HCEC 1CT (cell line): ENCODE results near the gene FILIP1L.
"Not testable (repeated sequence)": the region's sequence is repeated elsewhere in the genome, so short reads cannot be mapped to it uniquely, and the experiment has no call there.

Experiments used
- DNase-seq: peaks from one replicate; pipeline ENCODE4 v3.0.0-alpha.2; 2017

FILIP1L gene

DNA sequence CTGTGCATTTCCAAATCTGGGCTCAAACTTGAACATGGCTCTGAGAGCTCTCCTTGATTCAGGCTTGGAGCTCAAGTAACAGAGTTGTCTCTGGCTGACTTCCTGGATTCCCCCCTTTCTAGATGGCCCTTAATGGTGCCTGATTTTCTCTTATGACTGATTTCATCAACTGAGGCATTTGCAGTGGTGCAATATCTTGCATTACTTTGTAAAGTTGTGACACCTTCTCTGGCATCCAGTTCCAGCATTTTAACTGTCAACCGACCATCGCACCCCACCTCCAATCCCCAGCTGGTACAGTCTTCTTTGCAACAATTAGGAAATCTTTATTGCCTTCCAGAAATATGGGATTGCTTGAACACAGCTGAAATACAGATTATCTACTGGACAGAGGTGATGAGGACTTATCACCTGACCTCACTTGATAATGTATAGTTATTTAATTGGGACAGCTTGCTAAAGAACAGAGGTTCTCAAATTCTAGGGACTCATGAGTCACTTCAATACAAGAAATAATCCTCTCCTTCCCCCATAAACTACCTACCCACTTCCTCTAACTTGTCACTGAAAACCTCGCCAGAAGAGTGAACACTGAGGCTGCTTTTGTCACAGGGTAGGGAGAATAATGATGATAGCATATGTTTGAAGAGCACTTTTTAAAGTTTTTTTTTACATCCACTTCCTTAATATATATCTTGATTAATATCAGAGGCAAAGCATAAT is 41.8 kb downstream of the FILIP1L start:
- DNase-seq = peak; percentile 55

DNA sequence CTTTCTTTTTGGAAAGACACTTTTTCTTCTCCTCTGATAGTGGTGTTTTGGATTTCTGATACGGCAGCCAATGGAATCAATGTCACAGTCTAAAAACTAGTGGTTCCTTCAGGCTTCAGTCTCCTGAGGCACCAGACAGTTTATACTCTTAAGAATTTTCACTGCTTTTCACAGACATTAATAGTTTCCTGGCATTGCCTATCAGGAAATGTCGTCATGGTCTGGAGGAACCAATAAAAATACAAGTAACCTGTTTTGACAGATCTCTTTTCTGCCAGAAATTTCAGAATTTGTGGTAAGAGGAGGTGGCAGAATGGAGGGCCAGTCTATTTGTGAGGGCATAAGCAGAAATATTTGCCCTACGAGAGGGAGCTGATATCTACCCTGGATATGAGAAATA is 44.8 kb downstream of the FILIP1L start:
- DNase-seq = no peak

DNA sequence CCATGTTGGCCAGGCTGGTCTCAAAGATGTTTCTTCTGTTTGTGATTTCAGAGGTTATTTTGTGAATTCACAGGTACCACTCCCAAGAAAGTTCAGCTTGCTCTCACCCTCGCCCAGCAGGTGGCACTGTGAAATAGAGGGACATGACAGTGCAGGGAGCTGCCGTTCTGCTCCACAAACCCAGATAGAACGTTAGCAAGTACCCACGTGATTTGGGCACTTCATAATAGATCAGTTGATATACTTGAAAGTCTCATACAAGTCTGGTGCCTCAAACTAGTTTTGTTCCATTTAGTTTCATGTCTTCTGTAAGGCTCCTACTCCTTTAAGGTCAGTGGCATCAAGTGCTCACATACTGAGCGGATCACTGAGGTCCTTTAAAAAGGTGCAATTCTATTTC is 45.5 kb downstream of the FILIP1L start:
- peak; percentile 81 for DNase-seq

DNA sequence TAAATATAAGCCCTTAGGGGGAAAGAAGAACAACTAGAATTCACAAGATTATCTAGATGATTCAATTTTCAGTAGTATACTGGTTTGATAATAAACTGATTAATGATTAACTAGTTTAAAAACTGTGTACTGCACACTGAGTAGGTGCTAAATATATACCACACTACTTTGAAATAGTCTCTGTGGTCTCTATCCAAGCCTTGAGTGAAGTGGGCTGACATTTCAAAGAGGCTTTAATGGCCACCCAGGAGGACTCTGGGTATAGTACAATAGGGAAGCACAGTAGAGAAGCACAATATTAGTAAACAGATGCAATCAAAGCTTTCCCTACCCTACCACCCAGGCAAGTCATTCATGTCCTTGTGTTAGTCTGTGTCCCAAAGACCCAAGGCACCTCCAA is 46.7 kb downstream of the FILIP1L start:
- no peak for DNase-seq

DNA sequence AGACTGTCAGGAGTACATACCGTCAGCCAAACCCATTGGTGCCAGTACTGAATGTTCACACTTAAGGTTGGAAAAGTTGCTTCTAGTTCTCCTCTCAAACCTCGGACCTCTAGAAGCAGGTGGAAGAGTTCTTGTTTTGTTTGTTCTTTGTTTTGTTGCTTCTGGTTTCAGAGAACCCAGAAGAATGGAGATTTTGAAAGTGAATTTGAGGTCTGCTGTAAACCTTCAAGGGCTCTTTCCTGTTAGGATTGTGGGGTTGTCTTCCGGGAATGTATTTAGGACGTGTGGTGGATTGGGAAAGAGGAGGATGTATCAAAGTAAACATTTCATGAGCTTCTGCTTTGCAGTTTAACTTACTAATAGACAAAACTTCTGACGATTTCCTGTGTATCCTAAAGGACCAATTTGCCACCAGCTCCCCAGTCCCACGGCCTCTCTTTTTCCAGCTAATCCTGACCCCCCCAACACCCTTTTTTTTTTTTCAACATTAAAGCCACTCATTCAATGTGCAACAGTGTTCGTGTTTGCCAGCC is 50.3 kb downstream of the FILIP1L start:
- peak; percentile 96 for DNase-seq

DNA sequence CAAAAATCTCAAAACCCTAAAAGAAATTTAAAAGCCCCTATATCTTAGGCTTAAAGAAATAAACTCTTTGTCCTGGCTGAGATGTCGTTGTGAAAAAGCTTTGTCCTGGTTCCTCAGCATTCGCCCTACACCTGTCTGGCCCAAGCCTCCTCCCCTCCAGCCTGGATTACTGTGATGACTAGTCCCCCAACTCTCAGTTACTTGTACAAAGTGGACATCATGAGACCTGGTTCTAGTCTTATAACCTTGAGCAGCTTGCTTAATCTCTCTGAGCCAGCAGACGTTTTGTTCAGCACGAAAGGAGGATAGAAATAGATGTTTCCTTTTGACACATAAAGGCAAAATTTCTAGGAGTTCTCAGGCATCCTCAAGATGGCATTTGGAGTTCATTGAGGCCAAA is 51.6 kb downstream of the FILIP1L start:
- DNase-seq = no peak

DNA sequence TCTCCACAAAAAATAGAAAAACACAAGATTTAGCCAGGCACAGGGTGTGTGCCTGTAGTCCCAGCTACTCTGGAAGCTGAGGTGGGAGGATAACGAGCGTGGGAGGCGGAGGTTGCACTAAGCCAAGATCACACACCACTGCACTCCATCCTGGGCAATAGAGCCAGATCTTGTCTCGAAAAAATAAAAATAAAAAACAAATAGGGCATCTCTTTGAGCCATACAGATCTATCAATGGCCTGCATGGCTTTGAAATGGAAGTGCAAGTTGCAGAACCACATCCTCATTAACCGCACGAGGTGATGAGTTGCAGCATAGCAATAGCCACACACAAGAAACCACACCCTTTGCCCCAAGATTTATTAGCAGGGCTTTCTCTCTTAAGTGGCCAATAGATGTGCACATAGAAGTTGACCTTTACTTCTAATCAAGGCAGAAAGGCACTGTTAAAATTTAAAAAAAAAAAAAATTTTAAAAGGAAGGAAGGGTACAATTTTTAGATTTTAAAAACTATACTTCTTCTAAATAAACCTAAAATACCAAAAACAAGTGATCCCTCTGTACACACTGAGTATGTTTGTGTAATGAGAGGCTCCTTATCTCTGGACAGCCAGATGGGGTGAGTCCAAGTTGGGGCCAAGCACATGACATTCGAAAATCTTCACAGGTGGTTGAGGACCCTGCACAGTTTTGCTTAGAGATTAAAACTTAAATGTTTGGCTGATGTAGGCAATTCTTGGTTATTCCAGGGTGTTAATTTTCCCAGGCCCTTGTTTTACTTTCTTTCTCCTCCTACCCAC is 53.4 kb downstream of the FILIP1L start:
- no peak for DNase-seq

DNA sequence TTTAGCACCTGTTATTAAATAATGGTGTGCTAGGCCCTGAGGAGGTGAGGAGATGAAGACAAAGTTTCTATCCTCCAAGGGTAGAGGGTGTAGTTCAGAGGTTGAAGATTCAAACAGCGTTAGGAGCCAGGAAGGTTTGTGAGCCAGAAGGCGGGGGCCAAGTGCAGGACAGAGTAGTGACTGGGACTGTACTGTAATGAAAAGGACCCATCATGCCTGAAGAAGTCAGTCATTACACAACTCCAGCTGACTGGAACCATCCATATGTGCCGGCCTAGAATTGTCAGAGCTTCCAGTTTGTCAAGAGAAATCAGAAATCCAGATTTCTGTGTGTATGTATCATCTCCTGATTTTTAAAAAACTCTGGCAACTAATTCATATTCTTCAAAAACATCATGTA is 54.8 kb downstream of the FILIP1L start:
- no peak for DNase-seq

DNA sequence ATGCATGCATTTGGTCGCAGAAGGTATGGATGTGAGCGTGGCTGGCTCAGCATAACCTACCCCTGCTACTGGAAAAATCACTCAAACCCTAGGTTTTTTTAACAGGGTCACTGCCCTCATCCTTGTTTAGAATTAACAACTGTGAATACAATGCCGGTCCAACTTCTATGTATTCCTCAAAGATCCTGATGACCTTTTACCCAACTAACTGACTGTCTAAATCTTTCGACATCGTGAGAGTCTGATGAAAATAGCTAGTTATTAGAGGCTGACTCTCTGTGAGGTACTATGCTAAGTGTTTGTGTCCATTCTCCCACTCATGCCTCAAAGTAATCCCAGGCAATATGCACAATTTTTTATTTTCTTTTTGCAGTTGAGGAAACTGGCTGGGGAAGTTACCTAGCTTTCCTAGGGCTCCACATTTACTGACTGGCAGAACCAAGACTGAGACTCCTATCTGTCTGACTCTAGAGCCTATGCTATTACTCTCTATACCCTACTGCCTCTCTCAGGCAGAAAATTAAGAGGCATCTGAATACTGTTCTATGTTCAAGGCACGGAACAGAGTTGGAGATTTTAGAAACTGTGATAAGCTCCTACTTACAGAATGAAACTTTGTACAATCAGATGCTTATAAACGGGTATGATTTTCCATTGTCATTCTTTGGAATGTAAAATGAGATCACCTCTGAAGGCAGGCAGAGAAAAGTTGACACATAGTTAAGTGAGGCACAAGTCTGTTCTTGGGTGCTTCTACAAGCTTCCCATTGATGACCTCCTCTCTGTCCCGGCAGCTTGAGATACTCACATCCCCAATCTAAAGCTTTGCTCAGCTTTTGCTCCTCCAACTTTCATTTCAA is 56.4 kb downstream of the FILIP1L start:
- DNase-seq = no peak

DNA sequence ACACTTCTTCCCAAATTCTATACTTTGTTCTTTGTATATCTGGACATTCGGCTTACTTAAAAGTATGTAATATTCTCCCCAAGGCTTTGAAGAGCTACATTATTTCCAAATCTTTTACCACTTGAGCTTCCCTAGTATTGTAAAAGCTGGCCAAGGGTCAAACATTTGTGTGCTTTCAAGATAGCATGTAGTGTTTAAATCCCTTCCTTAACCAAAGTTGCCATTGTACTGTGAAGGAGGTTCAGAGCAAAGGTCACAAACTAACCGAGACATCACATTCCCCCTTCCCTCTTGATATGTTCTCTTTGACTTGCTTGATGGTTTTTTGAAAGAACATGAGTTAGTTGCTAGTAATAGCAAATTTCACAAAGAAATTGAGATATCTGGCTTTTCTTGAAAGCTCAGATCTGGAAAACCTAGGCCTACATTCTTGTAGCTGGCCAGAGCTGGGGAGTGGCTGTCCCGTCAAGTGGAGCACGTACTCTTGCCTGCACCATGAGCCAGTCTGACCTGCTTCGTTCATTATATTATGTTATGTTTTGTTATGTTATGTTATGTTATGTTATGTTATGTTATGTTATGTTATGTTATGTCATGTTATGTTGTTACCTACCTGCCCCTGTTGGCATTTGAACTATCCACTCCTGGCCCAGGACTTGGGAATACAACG is 60.2 kb downstream of the FILIP1L start:
- DNase-seq = no peak

DNA sequence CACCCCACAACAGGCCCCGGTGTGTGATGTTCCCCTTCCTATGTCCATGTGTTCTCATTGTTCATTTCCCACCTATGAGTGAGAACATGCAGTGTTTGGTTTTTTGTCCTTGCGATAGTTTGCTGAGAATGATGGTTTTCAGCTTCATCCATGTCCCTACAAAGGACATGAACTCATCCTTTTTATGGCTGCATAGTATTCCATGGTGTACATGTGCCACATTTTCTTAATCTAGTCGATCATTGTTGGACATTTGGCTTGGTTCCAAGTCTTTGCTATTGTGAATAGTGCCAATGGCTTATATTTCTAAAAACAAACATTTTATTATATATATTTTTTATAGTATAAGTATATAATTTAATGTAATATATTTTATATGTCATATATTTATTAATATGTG is 62.8 kb downstream of the FILIP1L start:
- not testable (repeated sequence) for DNase-seq

DNA sequence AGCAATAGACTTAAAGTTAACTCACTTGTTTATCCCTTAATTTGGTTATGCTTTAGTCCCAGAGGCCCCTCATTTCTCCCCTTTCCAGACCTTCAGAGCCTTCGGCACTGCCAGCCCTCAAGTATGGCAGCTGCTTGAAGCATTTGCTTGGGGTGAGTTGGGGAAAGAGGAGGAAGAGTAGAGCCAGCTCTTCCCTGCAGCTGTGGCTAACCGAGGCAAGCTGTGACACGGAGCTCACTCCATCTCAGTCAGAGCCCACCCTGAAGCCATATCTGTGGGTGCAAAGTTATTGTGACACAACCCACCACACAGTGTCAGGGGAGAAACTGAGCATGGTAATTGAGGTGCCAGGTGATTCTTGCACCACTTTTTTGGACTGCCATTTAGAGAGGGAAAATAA is 66.1 kb downstream of the FILIP1L start:
- no peak for DNase-seq

DNA sequence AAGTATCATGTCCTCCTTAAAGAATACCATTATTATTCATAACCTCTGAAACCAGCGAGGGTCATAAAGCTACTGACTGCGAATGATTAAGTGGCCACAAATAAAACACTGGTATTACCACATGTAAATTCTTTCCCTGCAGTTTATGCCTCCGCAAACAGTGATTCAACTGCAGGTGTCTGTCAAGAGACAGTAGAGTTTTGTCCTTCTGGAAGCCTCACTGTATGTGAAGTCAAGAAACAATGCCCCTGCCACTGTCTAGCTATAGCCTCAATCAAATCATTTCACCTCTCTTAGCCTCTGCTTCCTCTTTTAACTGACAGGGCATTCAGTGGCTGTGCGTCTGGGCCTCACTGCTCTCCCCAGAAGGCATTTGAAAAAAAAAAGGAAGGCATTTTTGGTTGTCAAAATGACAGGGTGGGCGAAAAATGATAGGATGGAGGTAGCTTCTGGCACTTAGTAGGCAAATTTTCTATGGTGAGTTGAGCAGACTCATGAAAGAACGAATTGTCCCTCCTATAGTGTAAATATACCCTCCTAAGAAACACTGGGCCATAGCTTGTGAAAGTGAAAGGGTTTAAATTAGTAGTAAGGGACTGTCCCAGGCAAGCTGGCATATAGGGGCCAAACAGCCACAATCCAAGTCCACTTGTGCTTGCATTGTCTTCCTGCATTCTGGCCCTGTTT is 66.7 kb downstream of the FILIP1L start:
- peak; percentile 98 for DNase-seq

DNA sequence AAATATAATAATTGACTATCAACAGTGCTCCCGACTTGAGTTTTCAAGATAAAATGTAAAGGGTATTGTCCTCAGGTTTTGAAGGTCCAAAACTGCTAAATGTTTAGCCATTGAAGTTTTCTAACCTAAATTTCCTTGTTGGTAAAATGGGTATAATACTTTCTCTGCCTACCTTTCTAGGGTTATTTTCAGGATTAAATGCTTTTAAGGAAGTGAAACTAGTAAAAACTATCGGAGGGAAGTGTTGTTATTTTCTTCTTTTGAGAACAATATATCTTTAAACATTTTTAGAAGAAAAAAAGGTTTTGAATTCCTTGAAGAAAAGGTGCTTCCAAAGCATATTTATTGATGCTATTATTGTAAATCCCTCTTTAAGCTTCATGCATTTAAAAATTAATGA is 67.3 kb downstream of the FILIP1L start:
- DNase-seq = no peak

DNA sequence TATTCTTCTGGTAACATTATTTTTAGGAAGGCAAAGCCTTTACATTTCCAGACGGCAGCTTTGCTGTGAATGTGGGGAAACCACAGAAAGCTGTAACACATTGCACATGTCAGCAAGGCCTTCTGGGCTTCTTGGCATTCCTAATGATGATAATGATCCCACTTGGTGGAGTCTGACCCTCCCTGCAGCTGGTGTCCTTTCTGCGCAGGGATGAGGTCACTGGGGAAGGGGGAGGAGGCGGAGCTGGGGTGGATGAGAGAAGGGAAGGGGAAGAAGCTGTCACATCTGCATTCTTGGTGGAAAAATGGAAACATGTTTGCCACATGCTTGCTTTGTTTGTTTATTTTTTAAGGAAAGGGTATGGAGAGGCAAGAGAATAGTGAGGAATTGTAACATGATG is 68.6 kb downstream of the FILIP1L start:
- DNase-seq = peak; percentile 99

DNA sequence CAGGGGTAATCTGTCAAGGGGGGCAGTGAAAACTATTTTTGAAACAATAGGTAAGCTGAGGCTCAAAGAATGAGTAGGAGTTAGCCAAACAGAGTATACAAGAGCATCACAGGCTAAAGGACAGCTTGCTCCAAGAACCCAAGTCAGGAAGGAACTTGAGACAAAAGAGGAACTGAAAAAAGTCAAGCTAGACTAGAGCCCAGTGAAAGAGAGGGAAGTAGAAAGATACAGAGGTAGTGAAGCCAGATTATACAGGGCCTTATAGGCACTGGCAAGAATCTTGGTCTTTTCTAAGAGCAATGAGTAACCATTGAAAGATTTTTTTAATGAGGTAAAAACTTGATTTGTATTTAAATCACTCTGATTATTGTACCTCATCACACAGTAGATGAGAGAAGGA is 69.9 kb downstream of the FILIP1L start:
- no peak for DNase-seq

DNA sequence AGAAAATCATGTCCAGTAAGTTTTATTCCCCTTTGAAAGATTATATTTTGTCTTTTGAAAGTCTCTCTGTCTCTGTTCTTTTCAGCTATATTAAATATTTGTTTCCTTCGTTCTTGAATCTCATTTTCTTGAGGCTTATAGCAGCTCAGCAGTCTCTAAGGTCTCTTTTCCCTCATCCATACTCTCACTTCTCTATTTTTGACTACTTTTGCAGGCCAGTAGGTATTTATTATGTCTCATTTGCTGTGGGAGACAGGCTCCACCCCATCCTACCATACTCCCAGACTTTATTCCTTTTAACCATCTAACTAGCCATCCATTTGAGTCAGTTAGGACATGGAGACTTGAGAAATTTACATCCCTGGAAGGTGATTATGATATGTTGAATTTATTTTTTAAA is 71.0 kb downstream of the FILIP1L start:
- DNase-seq = no peak

DNA sequence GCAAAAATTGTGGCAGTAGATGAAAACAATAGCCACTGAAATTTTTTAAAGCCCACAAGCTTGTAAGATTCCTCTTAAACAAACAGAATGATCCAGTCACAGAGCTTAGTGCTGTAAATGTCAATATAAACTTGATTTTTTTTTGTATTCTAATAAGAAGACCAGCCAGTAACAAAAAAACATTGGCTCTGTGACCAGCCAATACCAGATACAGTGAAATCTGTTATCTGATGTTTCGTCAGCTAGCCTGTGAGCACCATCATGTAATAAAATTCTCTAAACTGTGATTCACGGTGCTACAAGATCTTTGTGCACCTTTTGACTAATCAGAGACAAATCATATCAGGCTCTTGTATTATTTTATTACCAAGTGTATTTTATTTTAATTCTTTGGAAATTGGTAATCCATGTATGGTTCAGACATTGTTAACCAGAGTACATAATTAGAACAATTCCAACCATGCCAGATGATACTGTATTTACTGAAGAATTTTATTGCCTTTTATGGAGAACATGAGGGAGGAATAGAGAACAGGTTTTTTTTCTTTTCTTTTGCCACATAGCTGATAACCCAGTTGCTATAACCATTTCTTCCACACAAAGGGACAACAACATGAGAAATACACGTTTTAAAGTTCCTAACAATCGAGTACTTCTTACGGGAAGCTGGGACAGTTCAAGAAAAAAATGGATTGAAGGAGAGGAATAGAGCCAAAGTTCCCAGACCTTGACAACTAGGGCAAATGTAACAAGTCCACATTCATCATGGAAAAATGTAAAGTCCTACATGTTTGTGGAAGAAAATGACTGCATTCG is 71.9 kb downstream of the FILIP1L start:
- peak; percentile 89 for DNase-seq

DNA sequence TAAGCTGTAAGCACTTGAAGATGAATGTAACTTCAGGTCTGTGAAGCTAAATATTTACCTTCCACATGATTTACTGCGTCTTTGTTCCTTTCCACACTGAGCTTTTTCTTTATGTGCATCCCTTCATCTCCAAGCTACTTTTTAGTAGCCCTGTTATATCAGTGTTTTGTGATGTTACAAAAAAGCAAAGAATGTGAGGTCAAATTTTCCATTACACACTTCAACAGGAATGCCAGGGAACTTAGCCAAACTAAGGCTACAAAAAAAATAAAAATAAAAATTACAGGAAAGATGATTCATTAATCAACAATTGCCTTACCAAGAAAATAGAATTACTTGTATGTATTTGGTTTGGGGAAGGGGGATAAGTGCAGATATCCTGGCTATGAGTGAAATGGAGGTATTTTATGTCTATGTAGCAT is 73.0 kb downstream of the FILIP1L start:
- DNase-seq = peak; percentile 92

DNA sequence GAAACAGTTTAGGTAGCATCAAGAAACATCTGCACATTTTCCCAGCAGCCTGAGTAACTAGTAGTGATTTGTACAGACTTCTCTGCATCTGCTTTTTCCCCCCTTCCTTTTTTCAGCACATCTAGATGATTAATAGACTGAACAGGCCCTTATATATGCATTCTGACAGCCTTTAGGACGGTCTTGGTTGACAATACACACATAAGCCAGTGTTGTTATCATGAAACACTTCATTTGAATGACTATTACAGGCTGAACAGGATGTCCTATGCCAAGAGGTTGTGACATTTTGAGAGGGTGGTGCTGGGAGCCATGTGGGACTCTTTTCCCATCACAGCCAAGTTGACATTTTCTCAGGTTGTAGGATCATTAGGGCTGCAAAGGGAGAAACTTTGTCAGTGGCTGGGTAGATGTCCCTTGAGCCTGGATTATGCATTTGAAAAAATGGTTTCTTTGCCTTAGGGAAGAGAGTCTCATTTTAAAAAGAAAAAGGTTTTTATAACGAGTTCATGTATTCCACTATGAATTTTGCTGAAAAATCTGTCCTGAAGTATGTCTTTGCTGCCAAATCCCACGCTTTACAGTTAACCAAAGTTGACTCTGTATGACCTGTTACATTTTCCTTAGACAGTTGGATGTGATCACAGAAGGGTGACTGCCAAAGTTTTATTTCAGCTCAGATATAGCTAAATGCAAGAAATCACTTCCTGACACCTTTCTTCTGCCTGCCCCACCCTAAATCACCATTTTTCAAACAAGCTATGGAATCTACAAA is 73.7 kb downstream of the FILIP1L start:
- DNase-seq = peak; percentile 61
